GM21528 (cell line): ENCODE measurements around the gene PDIK1L.

Experiments used
- ATAC-seq: cut with Tn5 transposase; IDR thresholded peaks from one replicate; pipeline ENCODE4 v1.9.1; 2021; ENCODE audit warnings: mild to moderate bottlenecking, moderate library complexity; ENCODE audit not compliant: unreplicated experiment, low FRiP score

The PDIK1L gene

GRCh38 chr1:26169198-26169554 is 57.6 kb downstream of the PDIK1L start:
- no peak for ATAC-seq

GRCh38 chr1:26169669-26170471 is 58.2 kb downstream of the PDIK1L start, which contains the start of gene ZNF593:
TSS of gene ZNF593 (plus strand) at chr1:26169908. CDS start at chr1:26169984, 76 bp downstream.
- peak; percentile 91 for ATAC-seq

GRCh38 chr1:26170472-26170821 is 58.8 kb downstream of the PDIK1L start:
- ATAC-seq = no peak

GRCh38 chr1:26171084-26172072 is 59.8 kb downstream of the PDIK1L start, which contains the start of gene ZNF593OS:
TSS of gene ZNF593OS (minus strand) at chr1:26171832. CDS start at chr1:26171661, 171 bp downstream.
- no peak for ATAC-seq
